HCT116 (cell line): ENCODE data around the gene DERA. TPM values are rescaled to one million over a fixed set of nuclear protein-coding genes. Genes with fewer than 3 reads are reported as not detected.

Source experiments
- ATAC-seq: fragments of 200-7000 bp; cut with Tn5 transposase; 2 replicates; pipeline ENCODE4 v1.9.1; 2020; ENCODE audit warnings: mild to moderate bottlenecking, moderate library complexity
- BruUV-seq: library from RNA; stranded (reverse); fragments of 400-500 nt; replicated peaks from 2 replicates; lab custom pipeline; 2021; lab: Mats Ljungman, UMichigan
- CTCF ChIA-PET: fragments of 300-600 bp; sonication (Branson Sonifier 250); formaldehyde crosslinking; loops from one replicate; lab custom pipeline; 2021; ENCODE audit warnings: antibody characterized with exemption; lab: Charles Lee
- POLR2A ChIA-PET: fragments of 300-600, 350-600 bp; sonication (Branson Sonifier 250); formaldehyde crosslinking; loops from one replicate; lab custom pipeline; 2021; ENCODE audit warnings: antibody characterized with exemption; lab: Charles Lee
- RAD21 ChIA-PET, 2 experiments: fragments of 300-600 bp; sonication (Branson Sonifier 250); formaldehyde crosslinking; loops; one replicate each; lab custom pipeline; 2023; ENCODE audit warnings: low total read pairs in 2 of 2; ENCODE audit not compliant: uncharacterized antibody in 2 of 2, unreplicated experiment in 2 of 2, low non-redundant PET in 1 of 2; lab: Charles Lee
- DNase-seq: peaks from one replicate; pipeline ENCODE4 v3.0.0-alpha.2; 2010; ENCODE audit warnings: low read depth, low spot score
- H2AFZ ChIP-seq: fragments of 200-600 bp; shearing (Covaris generic), sonication (generic); 2 replicates; pipeline ENCODE4 v1.6.1; 2017; ENCODE audit warnings: low read depth, mixed run types, mixed read lengths, antibody characterized with exemption, low read length; ENCODE audit not compliant: poor library complexity, severe bottlenecking
- H3K27ac ChIP-seq: 2 replicates; pipeline ENCODE4 v1.5.1; 2012; ENCODE audit warnings: low read depth, low read length
- H3K27me3 ChIP-seq: fragments of 200-600 bp; sonication (generic); 2 replicates; pipeline ENCODE4 v1.6.1; 2016; ENCODE audit warnings: mixed run types, low read length, mixed read lengths; ENCODE audit not compliant: insufficient read depth
- H3K36me3 ChIP-seq, 2 experiments: fragments of 200-500 bp in 1 of 2; fragments of 200-600 bp in 1 of 2; sonication (Bioruptor generic) in 1 of 2; sonication (generic) in 1 of 2; 2 replicates each; pipeline versions ENCODE4 v1.5.1 to v1.6.1; 2014 to 2016; ENCODE audit warnings: low read length in 2 of 2, inconsistent platforms in 1 of 2, mixed read lengths in 1 of 2, mixed run types in 1 of 2; ENCODE audit not compliant: insufficient read depth in 2 of 2, control insufficient read depth in 1 of 2
- H3K4me1 ChIP-seq, 2 experiments: fragments of 200-600 bp in 1 of 2; sonication (generic) in 1 of 2; 2 replicates each; pipeline versions ENCODE4 v1.5.1 to v1.6.1; 2012 to 2017; ENCODE audit warnings: low read length in 2 of 2, inconsistent platforms in 1 of 2, mild to moderate bottlenecking in 1 of 2, mixed read lengths in 1 of 2, mixed run types in 1 of 2, moderate library complexity in 1 of 2; ENCODE audit not compliant: insufficient read depth in 2 of 2, control insufficient read depth in 1 of 2
- H3K4me2 ChIP-seq: fragments of 200-600 bp; sonication (generic); 2 replicates; pipeline ENCODE4 v1.6.1; 2017; ENCODE audit warnings: mixed run types, low read length, mixed read lengths
- H3K4me3 ChIP-seq, 2 experiments: fragments of 200-600 bp in 1 of 2; sonication (generic) in 1 of 2; replicated peaks in 1 of 2; 2 replicates each; pipeline ENCODE4 v1.5.1; 2011 to 2016; ENCODE audit warnings: low read length in 2 of 2, control low read depth in 1 of 2, low read depth in 1 of 2, mild to moderate bottlenecking in 1 of 2, mixed read lengths in 1 of 2, mixed run types in 1 of 2
- H3K79me2 ChIP-seq: fragments of 200-600 bp; sonication (generic); 2 replicates; pipeline ENCODE4 v1.6.1; 2017; ENCODE audit warnings: mild to moderate bottlenecking, mixed run types, low read length, moderate library complexity, mixed read lengths; ENCODE audit not compliant: insufficient read depth
- H3K9ac ChIP-seq: fragments of 200-600 bp; sonication (generic); 2 replicates; pipeline ENCODE4 v1.6.1; 2016; ENCODE audit warnings: low read length, mixed read lengths
- H3K9me2 ChIP-seq: fragments of 200-600 bp; sonication (generic), shearing (Covaris generic); 2 replicates; pipeline ENCODE4 v1.6.1; 2017; ENCODE audit warnings: mixed run types, mild to moderate bottlenecking, moderate library complexity; ENCODE audit not compliant: insufficient read depth
- H3K9me3 ChIP-seq, 2 experiments: fragments of 200-500 bp in 1 of 2; fragments of 200-600 bp in 1 of 2; sonication (Bioruptor generic) in 1 of 2; sonication (generic) in 1 of 2; 2 replicates each; pipeline ENCODE4 v1.6.1; 2014 to 2017; ENCODE audit warnings: low read length in 2 of 2, mixed read lengths in 2 of 2, inconsistent platforms in 1 of 2, low read depth in 1 of 2, mild to moderate bottlenecking in 1 of 2, mixed run types in 1 of 2, moderate library complexity in 1 of 2; ENCODE audit not compliant: control insufficient read depth in 1 of 2, insufficient read depth in 1 of 2
- H4K20me1 ChIP-seq: fragments of 200-600 bp; sonication (generic), shearing (Covaris generic); 2 replicates; pipeline ENCODE4 v1.6.1; 2017; ENCODE audit warnings: mixed run types, mild to moderate bottlenecking, moderate library complexity; ENCODE audit not compliant: insufficient read depth
- ATF3 ChIP-seq: IDR thresholded peaks from 2 replicates; pipeline ENCODE4 v1.6.1; 2012
- CBX3 ChIP-seq: IDR thresholded peaks from 2 replicates; pipeline ENCODE4 v1.6.1; 2012; ENCODE audit warnings: low read depth
- CTCF ChIP-seq, 3 experiments: fragments of 200-600 bp in 1 of 3; sonication (generic) in 1 of 3; IDR thresholded peaks in 2 of 3; conservative IDR thresholded peaks in 1 of 3; 2 replicates each; pipeline ENCODE4 v1.5.1; 2012 to 2017; ENCODE audit warnings: low read depth in 2 of 3, low read length in 2 of 3, antibody characterized with exemption in 1 of 3, borderline replicate concordance in 1 of 3, control low read depth in 1 of 3, mild to moderate bottlenecking in 1 of 3, mixed read lengths in 1 of 3, mixed run types in 1 of 3, moderate library complexity in 1 of 3; ENCODE audit not compliant: insufficient read depth in 1 of 3
- ELF1 ChIP-seq: IDR thresholded peaks from 2 replicates; pipeline ENCODE4 v1.6.1; 2012; ENCODE audit warnings: low read depth, borderline replicate concordance
- REST ChIP-seq: IDR thresholded peaks from 2 replicates; pipeline ENCODE4 v1.6.1; 2012; ENCODE audit warnings: low read depth
- SRF ChIP-seq: IDR thresholded peaks from 2 replicates; pipeline ENCODE4 v1.6.1; 2012; ENCODE audit warnings: low read depth
- intact Hi-C: fragments of 100-400 bp; cut with micrococcal nuclease; formaldehyde crosslinking; loops from 2 replicates; pipeline ENCODE4 v1.10.0; 2022
- total RNA-seq: library from RNA; stranded (reverse); gene quantifications from one replicate; pipeline ENCODE4 v1.2.1, GENCODE V29; 2021; ENCODE audit not compliant: unreplicated experiment

DERA gene
- total RNA-seq, 1 experiment from 2014 or later: 32.6 TPM

- no peak for ATAC-seq
- TF ChIP-seq ATF3: no peak
- no peak for TF ChIP-seq REST
- no peak for TF ChIP-seq CBX3
- no peak for TF ChIP-seq CTCF (IDR thresholded peaks at IDR 0.05 in 2 of 3, conservative IDR thresholded peaks at IDR 0.05 in 1 of 3; ENCODE audit: borderline replicate concordance in 1 of 3, insufficient read depth in 1 of 3, low read depth in 2 of 3, low read length in 2 of 3)
- TF ChIP-seq ELF1: no peak
- TF ChIP-seq SRF: no peak
- Histone ChIP-seq H3K4me1 (peaks cover 0 to 7% of the 10 kb centered on the region in 2 experiments; a peak in 1 of 4 replicates), H3K27me3 (no peaks in the 10 kb centered on the region), H3K36me3 (no peaks in the 10 kb centered on the region), H3K4me2 (no peak overlapping the region), H3K79me2 (no peaks in the 10 kb centered on the region), H3K4me3 (no peak overlapping the region), H3K27ac (no peak overlapping the region), H3K9me3 (no peaks in the 10 kb centered on the region), H2AFZ (no peak overlapping the region), H3K9ac (no peak overlapping the region), H3K9me2 (no peaks in the 10 kb centered on the region), H4K20me1 (no peaks in the 10 kb centered on the region)
- ChIA-PET CTCF (no interaction called here), RAD21 (no interaction called here), POLR2A (no interaction called here)
- no peak for DNase-seq
- BruUV-seq: no TSS peak
- intact Hi-C loops: loop anchor here (1.0 kb wide), 1 partner anchor 378 kb away; no protein-coding TSS in a partner anchor
These were observed 70.9 kb downstream of the DERA start for GRCh38 chr12:15982071-15982470.
